Activated naive CD4-positive, alpha-beta T cell treated with anti-CD3 and anti-CD28 coated beads, Interleukin-2, amount 10 ng/mL, durations not matched to agents 7 days and 5 days (primary cell): ENCODE measurements around the gene BRF1.
A peak's percentile ranks its signal among the peaks of the same experiment; 100 is the strongest.

Experiments used
- CTCF ChIA-PET: fragments of 350-600 bp; sonication (Branson Sonifier 250); formaldehyde crosslinking; loops from one replicate; lab custom pipeline; 2021; ENCODE audit warnings: antibody characterized with exemption; lab: Charles Lee
- DNase-seq: peaks from one replicate; pipeline ENCODE4 v3.0.0-alpha.2; 2020
- H3K27ac Mint-ChIP-seq: one replicate; pipeline ENCODE4 v1.8.0; 2021; ENCODE audit warnings: mild to moderate bottlenecking, moderate library complexity, mixed read lengths
- H3K27me3 Mint-ChIP-seq: one replicate; pipeline ENCODE4 v1.8.0; 2021; ENCODE audit warnings: mild to moderate bottlenecking, mixed read lengths
- H3K36me3 Mint-ChIP-seq: one replicate; pipeline ENCODE4 v1.8.0; 2021; ENCODE audit warnings: mixed read lengths
- H3K4me1 Mint-ChIP-seq: one replicate; pipeline ENCODE4 v1.8.0; 2021; ENCODE audit warnings: mixed read lengths
- H3K4me3 Mint-ChIP-seq: one replicate; pipeline ENCODE4 v1.8.0; 2021; ENCODE audit warnings: mild to moderate bottlenecking, moderate library complexity, mixed read lengths
- H3K9me3 Mint-ChIP-seq: one replicate; pipeline ENCODE4 v1.8.0; 2021; ENCODE audit warnings: mixed read lengths

The BRF1 gene

DNA sequence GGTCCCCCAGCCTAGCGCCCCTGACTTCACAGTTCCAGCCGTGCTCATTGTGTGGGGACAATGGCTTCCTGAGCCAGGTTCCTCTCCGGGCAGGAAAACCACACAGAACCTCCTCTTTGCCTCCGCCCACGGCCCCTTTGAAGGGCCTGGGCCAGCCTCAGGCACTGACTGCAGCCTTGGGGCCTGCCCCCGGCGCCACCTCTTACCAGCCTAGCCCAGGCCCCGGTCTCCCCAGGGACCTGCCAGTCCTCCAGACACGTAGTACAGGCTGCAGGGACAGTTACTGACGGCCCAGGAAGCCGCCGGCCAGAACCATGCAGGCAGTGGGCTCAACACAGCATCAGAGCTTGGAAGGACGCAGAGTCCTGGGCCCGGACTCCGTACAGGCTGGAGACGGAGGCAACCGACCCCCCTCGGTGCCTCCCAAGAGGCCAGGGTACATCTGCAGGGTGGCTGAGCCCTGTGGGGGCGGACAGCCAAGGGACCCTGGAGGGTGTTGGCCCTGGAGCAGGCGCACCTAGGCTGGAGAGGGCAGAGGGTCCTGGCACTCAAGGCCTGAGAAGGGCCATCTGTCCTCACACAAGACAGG lies 98.8 kb downstream of the BRF1 start:
- Mint-ChIP-seq H3K9me3 (no peaks in the 10 kb centered on the region), H3K27ac (no peak overlapping the region), H3K4me3 (no peak overlapping the region), H3K4me1 (peaks cover 25% of the 10 kb centered on the region), H3K36me3 (no peaks in the 10 kb centered on the region), H3K27me3 (peaks cover 59% of the 10 kb centered on the region)
- CTCF ChIA-PET = interaction anchor here (0.9 to 5.6 kb wide), 7 partner anchors 112 to 149 kb away, joined by 3 to 31 read pairs (median 4); partner anchors contain the start of gene PACS2
- peak; percentile 68 for DNase-seq

DNA sequence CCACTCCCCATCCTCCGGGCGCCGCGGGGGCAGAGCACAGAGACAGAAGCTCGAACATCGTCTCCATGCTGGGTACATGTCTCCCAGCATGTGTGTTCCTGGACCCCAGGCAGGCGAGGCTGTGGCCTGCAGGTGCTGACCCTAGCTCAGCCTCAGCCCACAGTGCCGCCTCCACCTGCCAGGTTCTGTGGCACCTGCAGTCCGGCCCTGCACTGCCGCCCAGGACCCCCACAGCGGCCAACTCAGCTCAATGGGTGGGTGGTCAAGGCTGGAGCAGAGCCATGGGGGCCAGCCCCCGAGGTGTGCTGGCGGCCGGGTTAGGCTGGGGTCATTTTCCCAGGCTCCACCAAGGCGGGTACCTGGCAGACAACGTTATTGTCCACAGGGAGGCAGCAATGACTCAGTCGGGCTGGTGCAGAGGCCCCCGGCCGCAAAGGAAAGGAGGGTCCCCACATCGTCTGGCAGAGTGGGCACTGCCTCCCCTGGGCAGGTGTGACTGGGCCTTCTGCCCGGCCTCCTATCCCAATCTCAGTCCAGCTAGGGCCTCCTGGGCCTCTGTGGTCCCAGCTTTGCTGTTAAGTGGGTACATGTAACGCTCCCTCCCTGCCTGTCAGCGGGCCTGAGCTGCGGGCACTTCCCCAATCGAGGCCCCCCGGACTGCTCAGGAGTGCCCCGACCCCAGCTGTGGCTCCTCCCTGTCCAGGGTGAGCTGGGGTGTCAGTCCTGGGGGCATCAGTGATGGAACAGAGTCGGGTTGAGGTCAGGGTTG lies 99.5 kb downstream of the BRF1 start:
- H3K27me3 Mint-ChIP-seq = peaks cover 66% of the 10 kb centered on the region
- H3K27ac Mint-ChIP-seq = no peak overlapping the region
- peaks cover 25% of the 10 kb centered on the region for H3K4me1 Mint-ChIP-seq
- H3K36me3 Mint-ChIP-seq = no peaks in the 10 kb centered on the region
- no peak overlapping the region for H3K4me3 Mint-ChIP-seq
- H3K9me3 Mint-ChIP-seq = no peaks in the 10 kb centered on the region
- CTCF ChIA-PET = interaction anchor here (0.9 to 5.6 kb wide), 8 partner anchors 12 to 150 kb away, joined by 3 to 31 read pairs (median 4); partner anchors contain the start of gene PACS2
- no peak for DNase-seq

DNA sequence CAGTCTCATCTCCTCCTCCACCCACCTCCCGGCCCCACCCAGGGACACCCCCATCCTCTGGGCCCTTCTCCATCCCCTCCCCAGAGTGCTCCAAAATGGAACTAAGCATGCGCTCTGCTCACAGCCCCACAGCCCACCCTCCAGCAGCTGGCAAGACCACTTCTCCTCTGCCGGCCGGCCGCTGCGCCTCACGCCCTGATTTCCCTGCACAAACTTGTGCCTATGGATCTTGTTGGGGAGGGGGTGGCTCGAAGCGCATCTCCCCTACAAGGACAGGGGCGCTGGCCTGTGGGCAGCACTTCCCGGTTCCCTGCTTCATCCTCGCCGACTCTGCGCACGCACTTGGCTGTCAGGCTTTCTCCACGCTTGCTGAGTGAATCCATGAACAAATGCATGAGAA lies 100.2 kb downstream of the BRF1 start:
- Mint-ChIP-seq H3K4me3 (no peak overlapping the region), H3K27me3 (peaks cover 69% of the 10 kb centered on the region), H3K9me3 (no peaks in the 10 kb centered on the region), H3K27ac (no peak overlapping the region), H3K36me3 (no peaks in the 10 kb centered on the region), H3K4me1 (peaks cover 32% of the 10 kb centered on the region)
- CTCF ChIA-PET = interaction anchor here (0.9 to 5.6 kb wide), 3 partner anchors 13 to 150 kb away, joined by 3 to 31 read pairs (median 6); no protein-coding TSS in a partner anchor
- no peak for DNase-seq

DNA sequence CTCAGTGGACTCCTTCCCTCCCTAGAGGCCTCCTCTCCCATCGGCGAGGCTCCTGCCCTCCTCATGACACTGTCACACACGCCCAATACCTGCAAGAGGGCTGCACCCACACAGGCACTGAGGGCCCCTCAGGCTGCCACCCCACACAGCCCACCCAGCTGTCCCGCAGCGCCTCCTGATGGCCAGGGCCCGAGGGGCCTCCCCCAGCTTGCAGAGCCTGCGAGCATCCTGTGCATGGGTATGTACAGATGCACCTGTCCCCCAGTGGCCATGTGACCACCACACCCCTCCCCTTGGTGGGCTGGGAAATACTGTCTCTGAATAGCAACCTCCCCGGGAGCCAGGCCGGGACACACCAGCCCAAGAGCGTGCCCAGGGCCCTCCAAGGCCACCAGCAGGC lies 100.7 kb downstream of the BRF1 start:
- peaks cover 36% of the 10 kb centered on the region for H3K4me1 Mint-ChIP-seq
- no peak for DNase-seq
- no peak overlapping the region for H3K4me3 Mint-ChIP-seq
- CTCF ChIA-PET = interaction anchor here (1.0 to 1.6 kb wide), 3 partner anchors 30 to 110 kb away, joined by 3 to 6 read pairs (median 5); no protein-coding TSS in a partner anchor
- no peak overlapping the region for H3K27ac Mint-ChIP-seq
- H3K9me3 Mint-ChIP-seq = no peaks in the 10 kb centered on the region
- H3K27me3 Mint-ChIP-seq = peaks cover 74% of the 10 kb centered on the region
- H3K36me3 Mint-ChIP-seq = no peaks in the 10 kb centered on the region

DNA sequence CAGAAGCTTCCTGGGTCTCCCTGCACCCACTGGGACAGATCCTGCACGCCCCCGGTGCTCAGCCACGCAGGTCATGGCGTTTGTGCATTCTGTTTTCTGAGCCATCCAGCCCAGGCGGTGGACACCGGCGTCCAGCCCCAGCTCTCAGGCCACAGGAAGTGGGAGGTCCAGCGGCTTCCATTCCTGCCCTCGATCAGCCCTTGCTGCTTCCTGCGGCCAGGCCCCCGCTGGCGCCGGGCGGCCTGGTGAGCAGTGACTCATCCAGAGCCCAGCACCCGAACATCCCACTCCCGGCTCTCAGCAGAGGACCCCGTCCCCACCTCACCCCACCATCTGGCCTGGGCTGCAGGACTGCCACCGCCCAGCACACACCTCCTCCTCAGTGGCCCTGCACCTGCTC lies 101.7 kb downstream of the BRF1 start:
- H3K36me3 Mint-ChIP-seq = no peaks in the 10 kb centered on the region
- no peak overlapping the region for H3K27ac Mint-ChIP-seq
- H3K27me3 Mint-ChIP-seq = peaks cover 83% of the 10 kb centered on the region
- no peaks in the 10 kb centered on the region for H3K9me3 Mint-ChIP-seq
- CTCF ChIA-PET = interaction anchor here (1.0 to 1.6 kb wide), 2 partner anchors 29 to 109 kb away, joined by 3 to 5 read pairs; no protein-coding TSS in a partner anchor
- DNase-seq = no peak
- no peak overlapping the region for H3K4me3 Mint-ChIP-seq
- H3K4me1 Mint-ChIP-seq = peaks cover 40% of the 10 kb centered on the region

DNA sequence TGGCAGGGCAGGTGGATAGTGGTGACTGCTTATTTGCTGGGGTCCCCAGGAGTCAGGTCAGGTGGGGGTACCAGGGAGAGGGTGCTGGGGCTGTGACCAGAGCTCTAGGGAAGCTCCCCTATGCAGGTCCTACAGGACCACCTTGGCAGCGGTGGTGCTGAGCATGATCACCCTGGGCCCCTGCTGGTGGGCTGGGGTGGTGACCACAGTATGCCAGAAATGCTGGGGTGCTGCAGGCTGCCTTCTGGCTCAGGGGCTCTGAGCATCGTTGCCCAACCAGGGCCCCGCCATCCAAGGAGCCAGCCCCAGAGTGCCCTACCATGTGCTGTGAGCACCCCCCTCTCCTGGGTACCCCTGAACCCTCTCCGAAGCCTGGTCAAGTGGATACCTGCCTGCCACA lies 102.2 kb downstream of the BRF1 start:
- no peak overlapping the region for H3K27ac Mint-ChIP-seq
- no peak for DNase-seq
- no peaks in the 10 kb centered on the region for H3K9me3 Mint-ChIP-seq
- H3K4me1 Mint-ChIP-seq = peaks cover 45% of the 10 kb centered on the region
- H3K4me3 Mint-ChIP-seq = no peak overlapping the region
- no peaks in the 10 kb centered on the region for H3K36me3 Mint-ChIP-seq
- CTCF ChIA-PET = interaction anchor here (1.6 kb wide), 1 partner anchor 29 kb away, joined by 5 read pairs; no protein-coding TSS in a partner anchor
- peaks cover 83% of the 10 kb centered on the region for H3K27me3 Mint-ChIP-seq

DNA sequence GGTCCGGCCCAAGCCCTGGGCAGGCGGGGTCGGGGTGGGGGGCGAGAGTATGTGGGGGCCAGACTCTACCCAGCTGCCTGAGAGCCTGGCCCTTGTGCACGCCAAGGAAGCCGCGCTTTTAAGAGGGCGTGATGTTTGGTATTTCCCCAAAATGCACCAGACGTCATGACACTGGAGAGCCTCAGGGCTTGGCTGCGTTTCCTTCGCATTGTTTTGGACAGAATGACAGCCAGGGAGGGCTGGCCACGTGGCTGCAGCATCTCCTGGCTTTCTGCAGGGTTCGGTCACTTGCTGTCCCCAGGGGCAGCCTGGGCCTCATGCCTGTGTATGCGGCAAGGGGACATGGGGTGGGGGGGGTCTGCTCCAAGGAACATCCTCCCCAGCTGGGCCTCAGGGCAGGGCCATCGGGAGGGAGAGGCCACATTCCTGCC lies 103.6 kb downstream of the BRF1 start:
- Mint-ChIP-seq H3K9me3 (no peaks in the 10 kb centered on the region), H3K27me3 (peaks cover 89% of the 10 kb centered on the region), H3K36me3 (no peaks in the 10 kb centered on the region), H3K27ac (no peak overlapping the region), H3K4me1 (peaks cover 46% of the 10 kb centered on the region), H3K4me3 (no peak overlapping the region)
- CTCF ChIA-PET = no interaction called here
- no peak for DNase-seq

DNA sequence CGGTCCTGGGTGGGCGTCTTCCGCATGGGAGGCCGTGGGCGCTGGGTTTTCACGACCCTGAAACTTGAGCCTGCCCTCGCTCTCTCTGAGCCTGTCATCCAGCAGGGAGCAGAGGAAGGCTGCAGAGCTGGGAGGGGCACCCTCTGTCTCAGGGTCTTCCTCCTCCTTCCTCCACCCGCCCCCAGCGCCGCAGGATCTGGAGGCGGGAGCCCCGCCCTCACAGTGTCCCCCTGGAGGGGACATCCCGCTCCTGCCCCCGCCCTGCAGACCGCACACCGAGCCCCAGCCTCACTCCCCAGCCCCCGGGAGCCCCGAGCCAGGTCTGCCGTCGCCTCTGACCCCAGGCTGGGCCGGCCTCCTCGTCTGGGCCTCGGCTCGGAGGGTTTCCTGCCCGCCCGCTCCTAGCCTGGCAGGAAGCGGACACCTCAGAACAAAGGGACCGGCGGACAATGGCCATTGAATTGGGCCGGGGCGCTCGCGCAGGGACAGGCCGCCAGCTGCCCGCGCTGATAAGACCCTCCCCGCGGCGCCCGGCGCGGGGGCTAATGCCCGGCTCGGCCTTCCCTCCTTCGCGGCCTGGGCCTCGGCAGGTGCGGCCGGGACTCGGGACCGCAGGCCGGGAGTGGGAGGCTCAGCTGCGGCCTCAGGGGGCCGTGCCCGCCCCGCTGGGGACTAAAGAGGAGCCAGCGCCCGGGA lies 104.4 kb downstream of the BRF1 start:
- CTCF ChIA-PET = interaction anchor here (0.5 to 1.4 kb wide), 3 partner anchors 11 to 936 kb away, joined by 3 to 4 read pairs (median 3); no protein-coding TSS in a partner anchor
- H3K27me3 Mint-ChIP-seq = peaks cover 89% of the 10 kb centered on the region
- no peak for DNase-seq
- H3K4me3 Mint-ChIP-seq = no peak overlapping the region
- peaks cover 38% of the 10 kb centered on the region for H3K4me1 Mint-ChIP-seq
- no peak overlapping the region for H3K27ac Mint-ChIP-seq
- H3K9me3 Mint-ChIP-seq = no peaks in the 10 kb centered on the region
- no peaks in the 10 kb centered on the region for H3K36me3 Mint-ChIP-seq

DNA sequence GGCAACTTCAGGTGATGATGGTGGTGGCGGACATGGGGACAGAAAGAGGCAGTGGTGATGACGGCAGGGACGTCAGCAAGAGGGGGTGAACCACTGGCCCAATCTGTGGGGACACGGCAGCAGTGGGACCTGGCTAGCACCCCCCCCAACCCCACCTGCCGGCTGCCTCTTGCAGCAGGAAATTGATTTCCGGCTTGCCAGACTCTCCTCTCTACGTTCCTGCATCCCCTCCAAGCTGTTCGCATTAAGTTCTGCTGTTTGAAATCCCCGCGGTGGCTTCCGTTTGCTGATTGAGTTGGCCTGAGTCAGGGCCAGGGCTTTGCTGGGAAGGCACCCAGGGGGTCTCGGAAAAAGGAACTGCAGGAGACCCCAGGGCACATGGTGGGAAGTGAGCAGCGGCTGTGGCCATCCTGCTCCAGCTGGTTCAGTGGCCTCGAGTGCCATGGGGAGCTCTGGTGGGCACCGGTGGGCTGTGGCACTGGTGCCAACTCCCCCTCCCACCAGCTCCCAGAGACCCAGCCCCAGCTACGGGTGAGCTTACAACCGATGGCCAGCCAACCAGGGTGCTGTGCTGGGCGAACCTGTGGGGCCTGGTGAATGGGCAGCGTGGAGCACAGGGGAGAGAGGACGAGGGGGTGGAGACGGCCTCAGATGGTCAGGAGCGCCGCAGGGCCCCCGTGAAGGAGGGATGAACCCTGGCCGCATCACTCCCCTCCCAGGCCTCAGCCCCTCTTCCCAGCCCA lies 105.1 kb downstream of the BRF1 start:
- no peaks in the 10 kb centered on the region for H3K9me3 Mint-ChIP-seq
- no peak overlapping the region for H3K4me3 Mint-ChIP-seq
- no peak overlapping the region for H3K27ac Mint-ChIP-seq
- no peaks in the 10 kb centered on the region for H3K36me3 Mint-ChIP-seq
- CTCF ChIA-PET = interaction anchor here (0.5 to 1.4 kb wide), 4 partner anchors 10 to 936 kb away, joined by 3 to 4 read pairs (median 4); no protein-coding TSS in a partner anchor
- H3K27me3 Mint-ChIP-seq = peaks cover 93% of the 10 kb centered on the region
- H3K4me1 Mint-ChIP-seq = peaks cover 38% of the 10 kb centered on the region
- DNase-seq = peak; percentile 53

DNA sequence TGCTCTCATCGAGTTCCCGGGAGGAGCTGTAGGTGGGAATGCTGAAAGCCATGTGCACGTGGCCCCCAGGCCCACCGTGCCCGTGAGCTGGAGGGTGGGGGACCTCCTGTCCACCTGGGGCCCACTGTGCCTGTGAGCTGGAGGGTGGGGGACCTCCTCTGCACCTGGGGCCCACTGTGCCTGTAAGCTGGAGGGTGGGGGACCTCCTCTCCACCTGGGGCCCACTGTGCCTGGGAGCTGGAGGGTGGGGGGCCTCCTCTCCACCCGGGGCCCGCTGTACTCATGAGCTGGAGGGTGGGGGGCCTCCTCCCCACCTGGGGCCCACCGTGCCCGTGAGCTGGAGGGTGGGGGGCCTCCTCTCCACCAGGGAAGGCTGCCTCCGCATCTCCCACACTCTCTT lies 105.8 kb downstream of the BRF1 start:
- Mint-ChIP-seq H3K4me1 (peaks cover 36% of the 10 kb centered on the region), H3K4me3 (no peak overlapping the region), H3K9me3 (no peaks in the 10 kb centered on the region), H3K27ac (no peak overlapping the region), H3K36me3 (no peaks in the 10 kb centered on the region), H3K27me3 (peaks cover 86% of the 10 kb centered on the region)
- no peak for DNase-seq
- CTCF ChIA-PET = interaction anchor here (1.1 to 1.4 kb wide), 2 partner anchors 104 to 157 kb away, joined by 4 read pairs; no protein-coding TSS in a partner anchor

DNA sequence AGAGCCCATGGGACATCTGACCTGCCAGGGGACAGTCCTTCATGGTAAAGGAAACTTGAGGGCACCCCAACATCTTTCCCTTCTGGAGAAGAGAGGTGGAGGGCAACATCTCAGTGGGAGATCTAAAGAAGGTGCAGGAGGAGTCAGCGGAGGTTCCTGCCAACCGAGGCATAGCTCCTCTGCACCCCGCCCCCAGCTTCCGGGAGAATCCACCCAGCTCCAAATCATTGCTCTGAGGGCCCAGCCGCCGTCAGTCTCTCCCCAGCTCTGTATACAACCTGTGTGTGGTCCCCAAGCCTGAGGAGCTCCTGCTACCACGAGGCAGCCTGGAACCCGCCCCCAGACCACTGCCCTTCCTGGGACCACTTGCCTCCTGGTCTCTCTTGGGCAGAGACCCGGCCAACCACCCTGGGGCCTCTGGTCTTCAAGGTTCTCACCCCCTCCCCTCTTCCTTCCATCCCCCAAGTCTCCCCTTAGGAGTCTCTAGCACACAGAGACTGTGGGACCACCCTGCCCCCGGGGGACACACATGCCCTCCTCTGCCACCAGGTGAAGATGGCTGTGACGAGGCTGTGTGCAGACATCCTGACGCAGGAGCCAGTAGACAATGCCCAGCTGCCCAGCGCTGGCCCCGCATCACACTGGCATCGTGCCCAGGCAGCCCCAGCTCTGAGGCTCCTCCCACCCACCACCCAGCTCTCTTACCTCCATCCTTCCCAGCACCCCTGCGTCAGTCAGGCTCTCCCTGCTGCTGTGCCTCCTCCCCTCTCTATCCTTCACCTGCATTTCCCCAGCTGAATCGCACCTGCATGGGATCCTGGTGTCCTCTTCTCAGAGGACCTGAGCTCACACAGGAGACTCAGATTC lies 106.7 kb downstream of the BRF1 start:
- no peaks in the 10 kb centered on the region for H3K36me3 Mint-ChIP-seq
- CTCF ChIA-PET = interaction anchor here (0.9 to 1.5 kb wide), 3 partner anchors 9 to 104 kb away, joined by 3 to 4 read pairs (median 4); no protein-coding TSS in a partner anchor
- no peaks in the 10 kb centered on the region for H3K9me3 Mint-ChIP-seq
- H3K27me3 Mint-ChIP-seq = peaks cover 82% of the 10 kb centered on the region
- peak; percentile 74 for DNase-seq
- peaks cover 33% of the 10 kb centered on the region for H3K4me1 Mint-ChIP-seq
- no peak overlapping the region for H3K27ac Mint-ChIP-seq
- no peak overlapping the region for H3K4me3 Mint-ChIP-seq

DNA sequence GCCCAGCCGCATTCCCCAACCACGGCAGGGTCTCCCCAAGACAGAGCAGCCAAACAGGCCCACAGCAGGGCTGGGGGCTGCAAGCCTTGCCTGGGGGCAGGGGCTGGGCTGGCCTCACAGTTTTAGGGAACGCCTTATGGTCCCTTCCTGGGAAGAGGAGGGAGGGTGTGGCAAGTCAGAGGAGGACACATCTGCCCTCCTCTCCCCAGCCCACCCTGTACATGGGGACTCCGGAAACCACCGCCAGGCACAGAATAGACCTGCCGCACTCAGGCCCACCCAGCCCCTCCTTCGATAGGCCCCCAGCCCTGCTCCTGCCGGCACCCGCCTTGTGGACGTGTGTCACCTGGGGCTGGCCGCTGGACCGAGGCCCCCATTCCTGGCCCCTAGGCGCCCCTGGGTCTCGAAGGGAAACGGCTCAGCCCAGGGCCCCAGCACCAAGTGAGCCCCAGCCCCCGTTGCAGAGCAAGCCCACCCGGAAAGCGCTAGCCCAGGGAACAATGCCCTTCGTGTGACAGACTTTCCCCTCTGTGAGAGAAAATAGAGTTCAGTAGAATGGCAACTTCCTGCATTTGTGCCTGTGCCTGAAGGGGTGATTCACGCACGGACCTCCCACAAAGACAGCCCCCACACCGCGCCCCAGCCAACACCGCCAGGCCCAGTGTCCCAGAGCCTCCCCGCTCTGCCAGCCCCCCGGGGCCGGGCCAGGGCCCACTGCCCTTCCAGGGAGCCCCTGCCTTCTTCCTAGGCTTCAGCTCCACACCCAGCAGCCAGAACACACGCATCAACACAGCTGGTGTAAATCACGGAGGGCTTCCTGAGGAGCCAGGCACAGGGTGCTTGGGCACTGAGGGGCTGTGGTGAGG lies 107.7 kb downstream of the BRF1 start:
- Mint-ChIP-seq H3K4me3 (no peak overlapping the region), H3K27me3 (peaks cover 80% of the 10 kb centered on the region)

More for the DNA sequence above, 107.7 kb downstream of the BRF1 start:
- Mint-ChIP-seq H3K27ac (peak overlapping the region; percentile 14), H3K36me3 (no peaks in the 10 kb centered on the region), H3K9me3 (peaks cover 7% of the 10 kb centered on the region), H3K4me1 (peaks cover 33% of the 10 kb centered on the region)
- peak; percentile 53 for DNase-seq
- CTCF ChIA-PET = interaction anchor here (1.5 kb wide), 1 partner anchor 10 kb away, joined by 4 read pairs; no protein-coding TSS in a partner anchor
